ENCODE measurements around the gene EID2B. TPM values are rescaled to one million over a fixed set of nuclear protein-coding genes. Genes with fewer than 3 reads are reported as not detected.
A peak's percentile ranks its signal among the peaks of the same experiment; 100 is the strongest.

Gene EID2B
- total and polyA plus RNA-seq, 3 donors from 2014 or later: 6.6 to 12.2 (median 9.2) TPM

GRCh38 chr19:39507715-39508364 is 24.8 kb downstream of the EID2B start:
- TF ChIP-seq POLR2A (IDR thresholded peaks at IDR 0.05): no peak
- TF ChIP-seq CTCF (IDR thresholded peaks at IDR 0.05): no peak
- Histone ChIP-seq H3K4me3 (peak overlapping the region; percentile 45 to 60), H3K27ac (no peak overlapping the region), H3K27me3 (no peaks in the 10 kb centered on the region), H3K36me3 (ENCODE audit: low read depth, missing control alignments) (no peaks in the 10 kb centered on the region), H3K9me3 (no peaks in the 10 kb centered on the region), H3K4me1 (no peaks in the 10 kb centered on the region)
- DNase-seq: no peak
- intact Hi-C loops (cut with DNase I; ENCODE audit: low total_unique reads): no loop called here
- WGBS, 2 donors: 33 to 34% methylated on average over 24 of the region's 24 CpGs

- TF ChIP-seq POLR2A (IDR thresholded peaks at IDR 0.05) (no peak), CTCF (IDR thresholded peaks at IDR 0.05) (peak in 1 of 3 experiments; percentile 11)
- intact Hi-C loops (cut with DNase I; ENCODE audit: low total_unique reads): no loop called here
- Histone ChIP-seq H3K4me3 (peak overlapping the region; percentile 45 to 60), H3K27ac (no peak overlapping the region), H3K4me1 (no peaks in the 10 kb centered on the region), H3K9me3 (no peaks in the 10 kb centered on the region), H3K27me3 (no peaks in the 10 kb centered on the region), H3K36me3 (ENCODE audit: low read depth, missing control alignments) (no peaks in the 10 kb centered on the region)
- peak; percentile 81 for DNase-seq
- WGBS, 2 donors: 2 to 3% methylated on average over 18 to 68 of the region's 96 CpGs
Observed at GRCh38 chr19:39506944-39507714, 25.5 kb downstream of the EID2B start.

GRCh38 chr19:39506598-39506943 is 26.1 kb downstream of the EID2B start:
- Histone ChIP-seq H3K27ac (no peak overlapping the region), H3K4me3 (peak overlapping the region in 1 of 2 donors; percentile 45), H3K9me3 (no peaks in the 10 kb centered on the region), H3K36me3 (ENCODE audit: low read depth, missing control alignments) (no peaks in the 10 kb centered on the region), H3K4me1 (no peaks in the 10 kb centered on the region), H3K27me3 (no peaks in the 10 kb centered on the region)
- WGBS, 2 donors: 36 to 44% methylated on average over 7 of the region's 7 CpGs
- TF ChIP-seq CTCF (IDR thresholded peaks at IDR 0.05) (no peak), POLR2A (IDR thresholded peaks at IDR 0.05) (no peak)
- intact Hi-C loops (cut with DNase I; ENCODE audit: low total_unique reads): no loop called here
- DNase-seq: no peak

GRCh38 chr19:39502640-39503417 is 29.8 kb downstream of the EID2B start:
- 13 to 41% methylated on average over 8 to 68 of the region's 69 CpGs for WGBS, 2 donors
- Histone ChIP-seq H3K4me3 (peak overlapping the region in 1 of 2 donors; percentile 45), H3K9me3 (no peaks in the 10 kb centered on the region), H3K27ac (no peak overlapping the region), H3K36me3 (ENCODE audit: low read depth, missing control alignments) (no peaks in the 10 kb centered on the region), H3K4me1 (peaks cover 13% of the 10 kb centered on the region), H3K27me3 (no peaks in the 10 kb centered on the region)
- peak; percentile 66 for DNase-seq
- intact Hi-C loops (cut with DNase I; ENCODE audit: low total_unique reads): no loop called here
- TF ChIP-seq CTCF (IDR thresholded peaks at IDR 0.05) (peak; percentile 80 to 96 (median 93)), POLR2A (IDR thresholded peaks at IDR 0.05) (no peak)

Measured in testis (tissue), 3 donors.